ENCODE measurements around the gene SLC15A4.
"Not testable (repeated sequence)": the region's sequence is repeated elsewhere in the genome, so short reads cannot be mapped to it uniquely, and the experiment has no call there.

SLC15A4 gene

DNA sequence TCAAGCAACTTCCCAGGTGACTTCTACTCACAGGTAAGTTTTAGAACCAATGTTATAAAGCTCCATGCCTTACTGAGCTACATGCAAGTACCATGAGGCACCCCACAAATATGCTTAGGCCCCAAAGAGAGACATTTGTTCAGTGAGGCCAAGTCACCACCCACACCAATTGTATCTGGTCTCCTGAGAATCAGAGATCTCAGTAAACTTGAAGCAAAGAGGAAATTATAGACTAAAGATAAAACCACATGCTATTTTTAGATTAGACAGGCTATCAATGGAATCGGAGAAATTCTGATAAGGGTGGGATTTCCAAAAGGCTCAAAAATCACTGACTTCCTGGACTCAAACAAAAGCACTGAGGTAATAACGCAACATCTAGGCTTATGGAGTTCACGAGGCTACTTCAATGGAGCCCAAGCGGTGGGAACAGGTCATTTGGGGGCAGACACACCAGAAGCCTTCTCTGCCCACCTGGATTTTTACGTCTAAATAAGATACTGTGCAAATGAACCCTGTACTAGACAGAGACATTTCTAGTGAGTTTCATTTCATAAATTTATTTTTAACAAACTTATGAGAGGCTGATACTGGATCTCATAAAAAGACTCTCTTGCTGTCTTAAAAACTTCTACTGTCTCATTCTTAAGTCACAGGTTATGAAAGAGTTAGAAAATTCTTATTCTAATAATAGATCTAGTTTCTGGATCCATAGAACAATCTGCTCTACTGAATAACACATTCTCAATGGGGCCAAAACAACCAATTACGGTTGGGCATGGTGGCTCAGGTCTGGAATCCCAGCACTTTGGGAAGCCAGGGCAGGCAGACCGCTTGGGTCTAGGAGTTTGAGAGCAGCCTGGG, 7.7 kb downstream of the SLC15A4 start:
- no peak for FAIRE-seq
- no peak for DNase-seq (ENCODE audit: insufficient read length, low spot score)

DNA sequence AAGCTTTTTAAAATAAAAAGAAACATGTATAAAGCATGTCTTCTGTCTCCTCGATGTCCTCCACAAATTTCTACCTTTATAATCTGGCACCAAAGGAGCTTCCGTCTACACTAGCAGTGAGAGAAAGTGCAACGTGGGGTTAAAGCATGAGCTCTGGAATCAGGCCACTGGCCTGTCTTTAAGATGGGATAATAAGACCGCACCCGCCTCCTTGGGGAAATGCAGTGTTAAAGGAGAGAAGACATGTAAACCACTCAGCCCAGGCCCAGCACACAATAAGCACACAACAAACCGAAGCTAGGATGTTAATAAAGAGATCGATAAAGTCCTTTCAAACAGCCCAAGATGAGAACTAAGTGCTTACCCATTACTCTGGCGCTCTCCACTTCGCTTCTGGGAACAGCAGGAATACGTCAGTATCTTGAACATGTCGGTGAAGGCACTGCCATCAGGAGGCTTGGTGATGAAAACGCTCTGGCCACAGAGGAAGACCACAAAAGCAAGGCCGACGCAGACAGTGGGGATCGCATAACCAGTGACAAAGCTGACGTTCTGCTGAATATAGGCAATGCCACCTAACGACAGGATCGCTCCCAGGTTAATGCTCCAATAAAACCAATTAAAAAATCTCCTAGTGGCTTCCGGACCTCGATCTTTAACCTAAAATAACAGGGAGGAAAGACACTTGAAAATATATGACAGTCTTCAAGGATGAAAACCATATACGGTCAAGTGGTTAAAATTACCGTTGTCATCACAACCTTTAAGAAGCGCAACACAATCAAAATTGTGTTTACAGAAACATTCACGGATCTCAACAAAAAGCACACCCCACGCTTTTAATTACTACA, 9.1 kb downstream of the SLC15A4 start:
- FAIRE-seq (no peak), DNase-seq (ENCODE audit: insufficient read length, low spot score) (no peak)

DNA sequence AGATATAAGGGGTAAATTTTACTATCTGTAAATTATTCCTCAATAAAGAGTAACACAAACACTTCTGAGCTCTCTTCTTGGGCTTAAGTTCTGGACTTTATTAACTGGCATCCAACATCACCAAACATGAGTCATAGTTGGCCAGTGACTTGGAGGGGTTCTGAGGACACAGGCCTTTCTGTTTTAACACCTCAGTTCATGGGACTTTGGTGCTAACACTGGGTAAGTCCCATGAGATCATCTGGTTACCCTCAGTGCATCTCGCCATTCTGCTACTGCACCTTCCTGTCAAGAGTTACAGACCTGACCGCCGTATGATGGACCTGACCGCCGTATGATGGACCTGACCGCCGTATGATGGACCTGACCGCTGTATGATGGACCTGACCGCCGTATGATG, 9.9 kb downstream of the SLC15A4 start:
- no peak for DNase-seq (ENCODE audit: insufficient read length, low spot score)
- FAIRE-seq, result no peak

DNA sequence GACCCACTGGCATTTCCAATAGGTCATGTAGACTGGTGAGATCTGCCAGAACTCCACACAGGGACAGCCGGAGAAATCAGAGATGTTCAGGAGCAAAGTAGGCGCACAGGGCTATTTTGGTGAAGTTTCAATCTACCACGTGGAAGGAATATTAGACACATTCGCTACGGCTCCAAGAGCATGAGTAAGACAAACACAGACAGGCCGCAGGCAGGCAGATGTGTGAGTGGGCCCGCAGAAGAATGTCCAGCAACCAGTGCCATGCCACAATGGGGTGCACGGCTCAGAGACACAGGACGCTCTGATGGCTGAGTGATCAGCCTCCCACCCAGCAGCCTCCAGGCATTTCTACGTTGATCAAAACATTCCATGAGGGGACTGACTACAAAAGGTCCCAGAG, 10.4 kb downstream of the SLC15A4 start:
- DNase-seq (ENCODE audit: insufficient read length, low spot score) (no peak), FAIRE-seq (no peak)

DNA sequence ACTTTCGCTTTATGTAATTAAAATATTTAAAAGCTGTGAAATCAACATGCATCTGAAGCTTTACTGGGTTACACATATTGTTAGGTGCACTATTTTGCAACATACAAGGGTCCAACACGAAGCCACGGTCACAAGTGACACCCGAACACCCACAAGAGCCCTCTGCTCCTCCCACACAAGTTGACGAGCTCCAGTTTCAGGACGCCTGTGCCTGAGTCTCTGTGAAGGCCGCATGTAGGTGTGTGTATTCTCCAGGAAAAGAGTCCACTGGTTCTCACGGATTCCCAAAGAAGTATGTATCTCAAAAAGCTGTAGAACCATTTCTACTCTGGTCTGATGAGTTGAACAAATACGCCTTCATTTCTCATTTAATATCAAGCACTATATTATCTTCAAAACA, 12.0 kb downstream of the SLC15A4 start:
- FAIRE-seq, result no peak
- no peak for DNase-seq (ENCODE audit: insufficient read length, low spot score)

DNA sequence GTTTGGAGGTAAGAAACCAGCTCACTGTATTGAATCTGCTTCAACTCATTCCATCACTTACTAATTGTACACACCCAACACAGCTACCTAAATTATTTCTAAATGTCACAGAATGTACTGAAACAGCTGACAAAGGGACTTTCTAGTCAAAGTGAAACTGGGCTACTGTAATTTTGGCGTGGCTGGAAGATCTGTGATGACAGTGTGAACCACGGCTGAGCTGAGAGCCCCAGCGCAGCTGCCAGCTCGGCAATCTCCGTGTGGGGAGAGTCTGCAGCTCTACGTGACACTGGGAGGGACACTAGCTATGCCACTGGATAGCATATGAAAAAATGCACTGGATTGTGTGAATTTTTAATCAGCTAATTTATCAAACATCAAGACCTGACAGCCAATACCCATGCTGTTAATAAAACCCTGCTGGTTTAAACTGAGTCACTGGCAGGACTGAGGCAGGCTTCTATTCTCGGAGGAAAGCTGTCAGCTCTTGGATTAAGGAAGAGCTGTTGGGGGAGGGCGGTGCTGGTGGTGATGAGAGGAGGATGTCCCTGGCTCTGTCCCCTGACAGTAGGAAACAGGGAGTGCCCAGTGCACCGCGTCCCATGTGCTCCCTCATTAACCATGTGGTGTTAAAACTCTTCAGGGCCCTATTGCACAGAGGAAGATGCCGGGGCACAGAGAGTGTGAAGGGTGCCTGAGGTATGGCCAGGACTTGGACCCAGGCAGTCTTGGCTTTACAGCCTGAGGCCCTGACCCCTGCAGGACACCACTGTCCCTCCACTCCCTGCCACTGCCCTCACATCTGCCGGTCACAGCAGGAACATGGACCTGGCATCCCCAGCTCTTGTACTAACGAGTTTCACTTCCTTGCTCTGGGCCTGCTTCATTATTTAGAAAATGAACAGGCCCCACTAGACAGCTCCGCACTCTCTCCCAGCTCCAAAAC, 13.3 kb downstream of the SLC15A4 start:
- DNase-seq (ENCODE audit: insufficient read length, low spot score), result no peak
- FAIRE-seq, result no peak

DNA sequence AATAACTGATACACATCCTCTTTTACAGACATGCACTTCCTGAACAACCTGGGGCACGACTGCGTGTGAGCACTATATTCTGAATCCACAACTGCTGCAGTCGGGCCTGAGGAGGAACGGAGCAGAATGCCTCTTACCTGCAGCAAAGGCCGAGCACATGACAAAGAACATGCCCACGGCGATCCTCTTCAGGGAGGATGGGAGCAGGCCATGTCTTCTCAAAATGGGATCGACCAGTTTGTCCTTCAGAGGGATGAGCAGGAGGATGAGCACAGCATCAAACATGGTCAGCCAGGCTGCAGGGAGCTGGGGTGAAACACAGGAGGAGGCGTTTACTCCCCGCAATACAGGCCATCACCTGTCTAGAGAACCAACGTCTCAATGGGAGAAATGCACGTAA, 15.1 kb downstream of the SLC15A4 start:
- FAIRE-seq, result no peak
- no peak for DNase-seq (ENCODE audit: insufficient read length, low spot score)

DNA sequence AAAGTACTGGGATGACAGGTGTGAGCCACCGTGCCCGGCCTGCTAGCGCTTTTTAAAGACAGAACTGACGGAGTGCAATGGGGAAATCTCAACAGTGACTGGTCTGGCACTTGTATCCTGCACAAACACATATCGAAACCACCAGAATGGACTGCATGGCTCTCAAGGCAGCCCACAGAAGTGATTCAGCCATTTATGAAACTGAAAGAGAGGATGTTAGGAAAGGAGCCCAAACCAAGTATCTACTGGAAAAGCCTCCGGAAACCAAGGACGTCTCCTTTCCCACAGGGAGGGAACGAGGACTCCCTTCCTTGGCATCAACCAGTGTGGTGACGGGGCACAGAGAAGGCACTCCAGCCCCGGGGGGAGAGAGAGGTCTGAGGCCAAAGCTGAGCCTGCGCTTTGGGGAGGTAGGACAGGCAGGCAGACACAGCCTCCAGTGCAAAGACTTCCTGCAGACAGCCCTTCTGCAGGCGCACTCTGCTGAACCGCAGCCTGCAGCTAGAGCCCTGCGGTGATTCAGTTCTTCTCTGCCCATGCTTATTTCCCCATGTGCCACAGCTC, 16.5 kb downstream of the SLC15A4 start:
- no peak for DNase-seq (ENCODE audit: insufficient read length, low spot score)
- FAIRE-seq, result no peak

DNA sequence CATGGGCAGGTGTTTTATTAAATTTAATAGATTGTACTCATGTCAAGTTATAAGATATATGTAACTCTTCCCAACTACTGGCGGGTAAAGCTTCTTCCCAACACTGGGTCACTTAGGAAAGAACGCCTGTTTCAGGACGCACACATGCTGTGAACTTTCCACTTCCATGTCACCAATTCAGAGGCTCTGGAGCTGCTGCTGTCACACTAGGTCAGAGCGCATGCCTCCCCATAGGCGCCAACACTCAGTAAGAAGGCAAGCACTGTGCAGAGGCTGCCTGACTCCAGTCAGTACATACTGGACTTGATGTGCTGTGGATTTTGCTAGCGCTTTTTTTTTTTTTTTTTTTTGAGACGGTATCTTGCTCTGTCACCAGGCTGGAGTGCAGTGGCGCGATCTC, 17.2 kb downstream of the SLC15A4 start:
- no peak for FAIRE-seq
- DNase-seq (ENCODE audit: insufficient read length, low spot score), result no peak

DNA sequence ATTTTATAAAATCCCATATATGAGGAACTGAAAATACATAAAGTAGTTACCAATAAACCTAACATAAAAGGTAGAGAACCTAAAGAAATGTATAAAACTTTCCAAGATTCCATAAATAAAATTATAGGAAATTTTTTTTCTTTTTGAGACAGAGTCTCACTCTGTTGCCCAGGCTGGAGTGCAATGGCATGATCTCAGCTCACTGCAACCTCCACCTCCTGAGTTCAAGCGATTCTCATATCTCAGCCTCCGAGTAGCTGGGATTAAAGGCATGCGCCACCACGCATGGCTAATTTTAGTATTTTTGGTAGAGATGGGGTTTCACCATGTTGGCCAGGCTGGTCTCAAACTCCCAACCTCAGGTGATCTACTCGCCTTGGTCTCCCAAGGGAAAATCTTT, 18.4 kb downstream of the SLC15A4 start:
- DNase-seq (ENCODE audit: insufficient read length, low spot score); FAIRE-seq: not testable (repeated sequence)

DNA sequence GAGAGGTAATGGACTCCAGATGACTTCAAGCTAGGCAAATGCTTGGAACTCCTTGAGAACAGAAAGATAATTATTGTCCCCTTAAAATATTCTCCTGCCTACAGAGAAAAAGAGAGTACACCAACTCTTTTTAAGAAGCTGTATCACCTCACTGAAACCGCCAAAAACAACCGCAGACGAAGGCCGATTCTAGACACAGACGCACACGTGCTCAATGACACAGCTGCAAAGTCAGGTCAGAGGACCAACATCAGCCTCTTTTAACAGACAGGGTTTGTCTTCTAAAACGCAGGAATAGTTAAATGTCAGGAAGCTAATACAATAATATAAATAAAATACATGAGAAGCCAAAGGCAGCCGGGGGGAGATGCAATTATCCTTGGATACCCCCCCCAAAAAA, 19.0 kb downstream of the SLC15A4 start:
- DNase-seq (ENCODE audit: insufficient read length, low spot score) (no peak), FAIRE-seq (no peak)

DNA sequence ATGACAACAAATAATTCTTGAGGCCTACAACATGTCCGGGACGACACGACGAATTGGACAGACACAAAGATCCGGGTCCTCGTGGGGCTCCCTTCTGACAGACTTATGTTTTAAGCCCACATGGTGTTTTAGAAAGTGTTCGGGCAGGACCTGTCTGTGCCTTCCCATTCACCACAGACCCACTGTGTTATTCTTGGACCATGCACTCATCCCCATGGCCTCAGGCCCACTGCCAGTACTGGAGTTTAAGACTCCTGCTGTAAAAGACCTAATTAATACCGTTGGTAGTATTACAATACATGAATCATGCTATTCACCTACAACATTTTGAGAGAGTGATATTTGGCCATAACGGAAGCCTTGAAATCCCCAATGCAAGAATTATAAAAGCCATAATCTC, 20.0 kb downstream of the SLC15A4 start:
- no peak for FAIRE-seq
- DNase-seq (ENCODE audit: insufficient read length, low spot score), result no peak

DNA sequence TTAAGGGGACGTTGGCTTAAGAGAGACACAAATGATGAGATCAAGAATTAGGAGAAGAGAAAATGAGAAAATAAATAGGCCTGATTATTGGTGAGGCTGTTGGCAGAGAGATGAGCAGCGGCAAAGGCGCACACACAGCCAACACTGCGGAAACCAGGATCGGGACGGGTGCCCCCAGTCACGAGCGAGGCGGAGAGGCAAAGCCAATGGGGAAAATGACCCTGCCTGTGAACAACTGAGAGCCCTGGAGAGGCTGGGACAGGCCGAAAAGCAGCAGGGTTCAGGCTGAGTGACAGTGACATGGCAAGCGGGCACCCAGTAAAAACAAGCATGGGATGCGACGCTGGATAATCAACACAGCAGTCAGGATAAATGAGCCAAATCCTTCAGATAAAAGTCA, 21.0 kb downstream of the SLC15A4 start:
- DNase-seq (ENCODE audit: insufficient read length, low spot score) (no peak), FAIRE-seq (no peak)

DNA sequence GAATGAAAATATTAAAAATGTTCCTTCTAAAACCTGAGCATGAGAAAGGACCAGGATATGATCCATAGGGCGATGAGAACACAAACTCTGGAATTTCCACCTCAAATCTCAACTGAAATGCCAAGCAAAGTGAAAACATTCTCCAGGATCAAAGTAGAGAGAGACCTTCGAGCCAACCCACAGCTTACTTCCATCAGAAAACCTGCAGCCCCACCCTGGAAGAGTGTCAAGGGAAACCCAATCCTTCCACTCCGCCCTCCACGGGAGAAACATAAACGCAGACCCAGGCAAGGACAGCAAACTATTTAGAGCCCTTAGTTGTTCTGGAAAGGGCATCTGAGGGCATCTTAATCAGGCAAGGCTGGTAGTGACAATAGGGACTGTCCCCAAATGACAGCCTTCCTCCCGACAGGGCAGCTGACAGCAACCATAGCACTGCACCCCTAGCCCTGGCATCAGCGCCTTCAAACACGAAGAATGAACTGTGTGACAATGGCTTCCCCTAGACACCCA, 21.8 kb downstream of the SLC15A4 start:
- FAIRE-seq (no peak), DNase-seq (ENCODE audit: insufficient read length, low spot score) (no peak)

DNA sequence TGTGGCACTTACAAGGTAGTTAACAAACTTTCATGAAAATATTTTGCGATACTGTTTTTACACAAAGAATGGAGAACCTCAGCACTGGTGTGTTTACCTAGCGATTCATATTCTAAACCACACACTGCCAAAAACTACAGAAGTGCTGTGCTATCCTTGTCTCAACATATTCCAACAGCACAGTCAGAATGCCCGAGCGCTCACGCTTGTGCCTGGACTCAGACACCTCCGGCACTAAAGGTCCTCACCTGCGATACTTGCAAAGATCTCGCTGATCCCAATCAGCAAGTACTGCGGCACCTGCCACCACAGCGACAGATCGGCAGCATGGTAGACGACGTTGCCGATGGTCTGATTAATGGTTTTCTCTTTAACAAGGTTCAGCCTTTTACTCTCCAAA, 23.2 kb downstream of the SLC15A4 start:
- FAIRE-seq (no peak), DNase-seq (ENCODE audit: insufficient read length, low spot score) (no peak)

DNA sequence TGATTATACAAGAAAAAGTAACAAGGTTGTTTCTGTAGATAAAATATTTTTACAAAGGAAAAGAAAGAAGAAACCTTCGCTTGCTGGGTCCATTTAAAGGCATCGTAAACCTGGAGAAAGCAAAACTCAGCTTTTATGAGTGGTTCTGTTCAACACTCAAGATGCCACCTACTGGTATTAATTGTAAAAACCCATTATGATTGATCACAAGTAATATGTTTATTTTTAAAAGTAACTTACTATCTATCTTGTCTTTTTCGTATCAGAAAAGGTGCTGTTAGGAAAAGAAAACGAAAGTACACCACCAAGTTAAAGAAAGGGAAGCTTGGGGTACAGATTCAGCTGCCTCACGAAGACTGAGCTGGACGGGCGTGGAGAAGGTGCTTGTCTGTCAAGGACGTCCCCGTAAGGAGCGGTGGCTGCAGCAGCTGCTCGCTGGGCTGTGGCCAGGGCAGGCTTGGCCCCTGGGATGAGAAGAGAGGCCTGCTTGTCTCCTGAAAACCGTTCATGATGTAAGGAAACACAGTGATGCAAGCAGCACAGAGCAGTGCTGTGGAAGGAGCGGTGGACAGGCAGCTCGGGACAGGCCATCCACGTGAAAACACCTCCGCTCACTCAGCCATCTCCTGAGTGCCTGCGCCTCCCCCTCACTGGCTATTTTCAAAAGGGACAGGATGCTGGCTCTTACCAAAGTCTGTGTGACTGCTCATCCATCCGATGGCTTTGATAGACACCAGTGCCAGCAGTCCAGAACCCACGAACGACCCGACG, 25.0 kb downstream of the SLC15A4 start:
- FAIRE-seq, result no peak
- no peak for DNase-seq (ENCODE audit: insufficient read length, low spot score)

DNA sequence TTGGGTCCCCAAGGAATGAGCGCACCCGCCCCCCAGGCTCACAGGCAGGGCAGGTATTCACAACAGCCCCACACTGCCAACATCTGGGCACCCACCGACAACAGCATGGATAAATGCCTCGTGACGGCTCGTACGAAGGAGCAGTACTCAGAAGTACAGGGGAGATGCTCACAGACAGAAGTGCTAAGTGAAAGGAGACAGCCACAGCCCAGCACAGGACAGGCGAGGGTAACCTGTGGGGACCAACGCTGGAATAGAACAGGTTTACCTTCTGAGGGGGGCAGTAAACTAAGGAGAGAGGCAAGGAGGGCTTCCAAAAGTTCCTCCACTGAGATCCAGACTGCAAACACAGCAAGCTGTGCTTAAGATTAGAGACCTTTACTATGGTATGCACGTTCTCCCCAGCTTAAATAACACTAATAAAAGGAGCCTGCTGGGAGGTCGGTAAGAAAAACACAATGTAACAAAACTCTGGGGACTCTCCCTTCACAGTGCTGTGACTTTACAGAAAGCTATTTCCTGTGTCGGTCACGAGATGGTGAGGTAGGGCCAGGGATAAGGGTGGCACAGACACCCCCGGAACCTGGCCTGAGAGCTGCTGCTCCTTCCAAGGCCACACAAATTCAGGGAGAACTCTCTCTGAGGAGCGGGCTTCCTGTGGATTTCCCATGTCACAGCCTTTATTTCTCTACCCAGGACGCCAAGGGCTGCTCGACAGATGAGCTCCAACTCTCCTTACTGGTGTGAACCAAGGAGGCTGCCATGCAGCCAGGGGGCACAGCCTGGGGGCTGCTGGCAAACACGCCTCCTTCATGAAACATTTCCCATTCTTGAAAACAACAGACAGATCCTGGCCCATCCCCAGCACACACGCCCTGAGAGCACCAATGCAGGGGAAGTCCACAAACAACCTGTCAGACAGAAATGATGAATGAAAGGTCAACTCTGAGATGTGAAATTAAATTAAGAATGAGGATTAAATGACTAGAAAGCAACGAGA, 26.3 kb downstream of the SLC15A4 start:
- FAIRE-seq (no peak), DNase-seq (ENCODE audit: insufficient read length, low spot score) (peak; percentile 46)

DNA sequence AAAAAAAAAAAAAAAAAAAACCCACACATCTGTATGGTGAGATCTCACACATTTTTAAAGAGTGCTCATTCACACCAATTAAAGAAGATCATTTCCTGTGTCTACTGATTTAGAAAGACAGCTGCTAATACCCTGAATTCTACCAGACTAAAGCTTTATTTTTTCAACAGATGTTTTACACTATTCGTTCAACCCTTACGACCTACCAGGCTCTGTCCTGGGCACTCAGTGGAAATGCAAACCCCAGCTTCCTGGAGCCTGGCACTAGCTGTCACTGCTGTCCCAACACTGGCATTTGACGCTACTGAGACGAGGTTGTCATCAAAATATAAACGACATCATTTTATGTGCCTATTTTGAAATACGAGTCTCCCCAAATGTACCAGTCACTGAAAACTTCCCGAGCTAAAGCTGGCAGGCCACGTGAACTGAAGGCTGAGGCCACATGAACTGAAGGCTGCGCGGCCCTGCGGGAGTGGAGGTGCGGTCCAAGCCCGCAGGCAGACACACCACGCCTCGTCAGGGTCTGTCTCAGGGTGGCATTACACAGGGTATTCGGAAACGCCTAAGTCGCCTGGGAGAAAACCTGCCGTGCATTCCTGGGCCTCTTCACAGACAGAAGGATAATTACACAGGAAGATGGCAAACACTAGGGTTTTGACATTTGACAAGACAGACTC, 27.2 kb downstream of the SLC15A4 start:
- FAIRE-seq (no peak), DNase-seq (ENCODE audit: insufficient read length, low spot score) (no peak)
